Umbilical cord (tissue), 2 donors: ENCODE results near the gene TNKS1BP1. TPM values are rescaled to one million over a fixed set of nuclear protein-coding genes. Genes with fewer than 3 reads are reported as not detected.
"Not testable (repeated sequence)": the region's sequence is repeated elsewhere in the genome, so short reads cannot be mapped to it uniquely, and the experiment has no call there.

Experiments
- DNase-seq: peaks from one replicate; pipeline ENCODE4 v3.0.0-alpha.2; 2015; ENCODE audit warnings: low spot score
- total RNA-seq: library from RNA; depleted of rRNA; stranded (reverse); fragments of >200 nt; gene quantifications from one replicate; pipeline ENCODE4 v1.2.3, GENCODE V29; 2014; ENCODE audit warnings: low replicate concordance; ENCODE audit not compliant: insufficient read depth

TNKS1BP1 gene, protein sequence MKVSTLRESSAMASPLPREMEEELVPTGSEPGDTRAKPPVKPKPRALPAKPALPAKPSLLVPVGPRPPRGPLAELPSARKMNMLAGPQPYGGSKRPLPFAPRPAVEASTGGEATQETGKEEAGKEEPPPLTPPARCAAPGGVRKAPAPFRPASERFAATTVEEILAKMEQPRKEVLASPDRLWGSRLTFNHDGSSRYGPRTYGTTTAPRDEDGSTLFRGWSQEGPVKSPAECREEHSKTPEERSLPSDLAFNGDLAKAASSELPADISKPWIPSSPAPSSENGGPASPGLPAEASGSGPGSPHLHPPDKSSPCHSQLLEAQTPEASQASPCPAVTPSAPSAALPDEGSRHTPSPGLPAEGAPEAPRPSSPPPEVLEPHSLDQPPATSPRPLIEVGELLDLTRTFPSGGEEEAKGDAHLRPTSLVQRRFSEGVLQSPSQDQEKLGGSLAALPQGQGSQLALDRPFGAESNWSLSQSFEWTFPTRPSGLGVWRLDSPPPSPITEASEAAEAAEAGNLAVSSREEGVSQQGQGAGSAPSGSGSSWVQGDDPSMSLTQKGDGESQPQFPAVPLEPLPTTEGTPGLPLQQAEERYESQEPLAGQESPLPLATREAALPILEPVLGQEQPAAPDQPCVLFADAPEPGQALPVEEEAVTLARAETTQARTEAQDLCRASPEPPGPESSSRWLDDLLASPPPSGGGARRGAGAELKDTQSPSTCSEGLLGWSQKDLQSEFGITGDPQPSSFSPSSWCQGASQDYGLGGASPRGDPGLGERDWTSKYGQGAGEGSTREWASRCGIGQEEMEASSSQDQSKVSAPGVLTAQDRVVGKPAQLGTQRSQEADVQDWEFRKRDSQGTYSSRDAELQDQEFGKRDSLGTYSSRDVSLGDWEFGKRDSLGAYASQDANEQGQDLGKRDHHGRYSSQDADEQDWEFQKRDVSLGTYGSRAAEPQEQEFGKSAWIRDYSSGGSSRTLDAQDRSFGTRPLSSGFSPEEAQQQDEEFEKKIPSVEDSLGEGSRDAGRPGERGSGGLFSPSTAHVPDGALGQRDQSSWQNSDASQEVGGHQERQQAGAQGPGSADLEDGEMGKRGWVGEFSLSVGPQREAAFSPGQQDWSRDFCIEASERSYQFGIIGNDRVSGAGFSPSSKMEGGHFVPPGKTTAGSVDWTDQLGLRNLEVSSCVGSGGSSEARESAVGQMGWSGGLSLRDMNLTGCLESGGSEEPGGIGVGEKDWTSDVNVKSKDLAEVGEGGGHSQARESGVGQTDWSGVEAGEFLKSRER (N-terminal part only)
- 86.4 TPM for total RNA-seq

DNA sequence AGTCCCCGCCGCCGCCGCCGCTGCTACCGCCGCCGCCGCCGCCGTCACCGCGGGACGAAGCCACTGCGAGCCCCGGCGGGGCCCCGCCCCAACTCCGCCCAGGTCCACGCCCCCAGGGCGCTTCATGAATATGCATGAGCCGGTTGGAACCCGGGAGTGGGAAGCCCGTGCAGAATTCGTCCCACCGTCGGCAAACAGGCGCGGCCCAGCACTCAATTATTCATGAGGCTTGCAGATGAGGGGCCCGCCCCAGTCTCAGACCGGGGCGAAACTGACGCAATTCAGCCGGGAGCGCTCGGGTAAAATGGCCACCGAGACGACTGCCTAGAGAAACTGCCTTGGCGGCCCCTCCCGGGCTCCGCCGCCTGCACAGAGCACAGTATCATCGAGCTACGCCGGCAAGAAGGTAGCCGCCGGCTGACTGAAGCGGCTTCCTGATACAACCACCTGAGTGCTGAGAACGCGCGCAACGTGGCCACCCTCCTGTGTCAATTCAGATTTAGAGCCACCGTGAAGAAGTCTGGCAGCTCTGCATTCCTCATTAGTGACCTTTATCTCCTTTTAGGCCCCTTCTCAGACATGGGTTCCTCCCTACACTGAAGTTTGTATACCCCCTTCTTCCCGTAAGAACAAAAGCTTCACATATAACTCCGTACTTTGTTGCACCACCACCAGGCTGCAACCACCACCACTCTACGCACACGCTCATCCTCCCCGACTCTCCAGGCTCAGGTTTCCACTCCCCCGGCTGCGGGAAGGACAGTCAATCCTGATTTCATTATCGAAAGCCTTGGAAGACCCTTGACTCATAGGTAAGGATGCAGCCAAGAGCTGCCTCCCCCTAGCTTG is at the start of gene TNKS1BP1:
Gene TNKS1BP1 (minus strand): TSS at position 67 of the 849 bp plus-strand sequence. CDS start 3,067 bp downstream, outside the sequence.
- peak; percentile 99 for DNase-seq

DNA sequence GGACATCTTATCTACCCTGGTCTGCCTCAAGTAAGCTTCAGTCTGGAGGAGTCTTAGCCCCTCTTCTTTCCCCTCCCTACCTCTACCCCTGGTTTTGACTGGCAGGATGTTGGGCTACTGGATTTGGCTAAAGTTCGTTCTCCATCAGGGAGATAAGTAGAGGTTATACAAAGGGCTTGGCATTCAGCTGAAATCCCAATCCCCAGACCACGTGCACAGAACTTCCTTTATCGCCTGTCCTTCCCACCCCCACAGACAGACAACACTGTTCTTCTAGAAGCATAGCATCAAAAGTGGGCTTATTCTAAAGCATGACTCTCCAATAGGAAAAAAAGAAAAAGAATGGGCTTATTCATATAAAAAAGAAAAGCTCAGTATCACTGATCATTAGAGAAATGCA is 48.4 kb upstream of the TNKS1BP1 start:
- no peak for DNase-seq

- no peak for DNase-seq
Measured at GRCh38 chr11:57370941-57371340, 46.2 kb upstream of the TNKS1BP1 start.

GRCh38 chr11:57370251-57370650 is 45.5 kb upstream of the TNKS1BP1 start:
- DNase-seq: no peak

GRCh38 chr11:57368845-57369232 is 44.1 kb upstream of the TNKS1BP1 start:
- DNase-seq: no peak

DNA sequence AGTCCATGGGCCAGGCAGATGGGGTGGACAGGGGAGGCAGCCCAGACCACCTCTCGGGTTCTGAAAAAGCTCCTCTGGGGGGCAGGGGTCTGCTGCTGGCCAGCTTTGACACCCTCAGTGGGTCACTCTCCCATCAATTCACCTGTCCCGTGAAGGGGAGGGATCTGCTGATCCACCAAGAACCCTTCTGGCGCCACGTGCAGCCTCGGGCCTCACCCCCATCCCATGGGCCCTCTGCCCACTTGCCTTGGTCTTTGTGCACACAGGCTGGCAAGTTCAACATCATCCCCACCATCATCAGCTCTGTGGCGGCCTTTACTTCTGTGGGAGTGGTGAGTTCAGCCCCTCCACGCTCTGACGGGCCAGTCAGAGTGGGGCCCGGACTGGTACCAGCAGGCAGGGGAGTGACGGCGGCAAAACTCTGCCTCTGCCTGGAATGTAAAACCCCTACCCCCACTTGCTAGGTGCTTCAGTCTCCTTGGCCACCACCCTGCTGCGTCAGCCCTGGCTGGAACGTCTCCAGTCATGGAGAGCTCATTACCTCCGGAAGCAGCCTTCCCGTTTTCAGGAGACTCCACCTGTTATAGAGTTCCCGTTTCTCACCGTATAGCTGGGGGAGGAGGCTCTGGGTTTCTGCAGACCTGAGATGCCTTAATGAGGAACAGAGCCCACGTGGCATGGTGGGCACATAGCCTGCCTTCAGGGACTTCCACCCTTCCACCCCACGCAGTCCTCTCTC is 43.5 kb upstream of the TNKS1BP1 start:
- DNase-seq: no peak

DNA sequence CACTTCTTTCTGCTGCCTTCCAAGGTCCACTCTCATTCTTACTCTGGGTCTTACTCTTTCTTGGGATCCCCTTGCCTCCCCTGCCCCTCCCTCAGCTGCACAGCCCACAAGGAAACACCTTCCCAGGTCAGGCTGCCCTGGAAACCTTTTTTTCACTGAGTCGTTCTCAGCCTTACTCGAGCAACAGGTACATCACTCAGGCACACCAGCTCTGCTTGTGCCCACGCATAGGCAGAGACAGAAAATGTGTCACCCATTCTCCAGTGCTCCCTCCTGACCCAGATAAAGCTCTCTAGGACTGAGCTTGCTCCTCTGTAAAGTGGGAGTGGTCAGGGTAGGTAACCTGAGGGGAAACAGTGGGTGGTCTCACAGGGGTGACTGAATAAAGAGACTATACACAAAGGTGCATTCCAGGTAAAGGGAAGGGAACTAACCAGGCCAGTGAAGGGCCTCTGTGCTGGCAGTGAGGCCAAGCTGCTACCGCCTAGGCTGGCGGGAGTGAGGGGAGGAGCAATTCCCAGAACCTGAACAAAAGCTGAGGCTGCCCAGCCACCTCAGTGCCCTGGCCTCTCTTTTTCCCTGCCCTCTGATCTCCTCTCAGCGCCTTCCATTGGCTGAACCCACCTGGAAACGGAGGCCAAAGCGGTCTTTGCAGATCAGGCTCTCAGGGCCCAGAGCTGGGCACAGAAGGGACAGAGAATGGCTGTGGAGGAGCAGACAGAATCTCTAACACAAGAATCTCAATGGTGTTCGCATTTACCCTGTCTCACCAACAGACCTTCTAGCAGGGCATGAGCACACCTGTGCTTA is 40.3 kb upstream of the TNKS1BP1 start:
- DNase-seq: no peak

- DNase-seq: no peak
Measured at GRCh38 chr11:57363131-57364080, 38.7 kb upstream of the TNKS1BP1 start.

DNA sequence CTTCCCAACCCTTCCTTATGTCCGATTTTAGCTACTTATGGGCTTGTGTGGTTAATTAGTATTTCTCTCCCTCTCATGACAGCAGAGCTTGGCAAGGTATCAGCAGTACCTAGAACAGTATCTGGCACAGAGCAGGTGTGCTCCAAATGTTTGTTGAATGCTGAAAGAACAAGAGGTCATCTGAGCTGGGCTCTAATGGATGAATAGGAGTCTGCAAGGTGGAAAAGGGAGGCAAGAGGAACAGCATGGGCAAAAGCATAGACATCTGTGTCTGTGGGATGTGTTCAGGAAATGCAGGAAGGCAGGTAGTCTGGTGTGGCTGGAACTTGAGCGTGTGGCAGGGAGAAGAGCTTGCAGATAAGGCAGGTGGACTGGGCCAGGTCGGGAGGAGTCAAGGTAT is 37.2 kb upstream of the TNKS1BP1 start:
- no peak for DNase-seq

GRCh38 chr11:57361420-57361819 is 36.7 kb upstream of the TNKS1BP1 start:
- not testable (repeated sequence) for DNase-seq

DNA sequence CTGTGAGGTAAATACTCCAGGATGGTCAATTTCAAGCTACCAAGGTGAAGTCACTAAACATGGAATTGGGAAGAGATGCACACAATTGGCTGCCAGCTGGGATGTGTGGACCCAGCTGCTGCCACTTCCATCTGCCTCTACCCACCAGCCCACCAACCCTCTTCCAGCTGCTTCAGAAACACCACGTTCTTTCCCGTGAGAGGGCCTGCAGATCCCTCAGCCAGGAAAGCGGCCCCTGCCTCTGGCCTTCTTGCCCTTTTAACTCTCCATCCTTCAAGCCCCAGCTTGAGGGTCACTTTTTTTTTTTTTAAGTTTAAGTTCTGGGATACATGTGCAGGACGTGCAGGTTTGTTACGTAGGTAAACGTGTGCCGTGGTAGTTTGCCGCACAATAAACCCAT is 36.2 kb upstream of the TNKS1BP1 start:
- no peak for DNase-seq

DNA sequence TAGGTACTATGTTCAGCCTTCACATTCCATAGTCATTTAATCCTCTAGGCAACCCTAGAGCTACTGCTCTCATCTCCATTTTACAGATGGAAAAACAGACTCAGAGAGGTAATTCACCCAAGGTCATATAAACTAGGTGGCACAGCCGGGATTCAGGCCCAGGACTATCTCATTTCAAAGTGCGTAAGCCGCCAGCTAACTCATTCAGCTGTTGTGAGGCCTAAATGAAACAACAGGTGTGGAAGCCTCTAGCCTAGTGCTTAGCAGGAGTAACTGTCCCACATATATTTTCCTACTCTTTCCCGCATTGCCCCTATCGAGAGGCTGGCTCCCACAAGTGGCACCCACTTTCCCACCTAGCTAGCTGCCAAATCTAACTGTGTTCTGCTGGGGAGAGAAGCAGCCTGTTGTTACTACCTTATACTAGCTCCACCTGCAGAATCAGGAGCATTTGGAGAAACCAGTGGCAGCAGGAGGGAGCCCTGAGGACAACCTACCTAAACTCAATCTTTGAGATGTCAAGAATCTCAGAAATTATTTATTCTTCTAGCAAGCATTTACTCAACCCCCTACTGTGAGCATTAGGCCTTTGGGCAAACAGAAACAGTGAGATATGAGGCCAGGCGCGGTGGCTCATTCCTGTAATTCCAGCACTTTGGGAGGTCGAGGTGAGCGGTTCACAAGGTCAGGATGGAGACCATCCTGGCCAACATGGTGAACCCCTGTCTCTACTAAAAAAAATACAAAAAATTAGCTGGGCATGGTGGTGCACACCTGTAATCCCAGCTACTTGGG is 35.3 kb upstream of the TNKS1BP1 start:
- DNase-seq: no peak

- no peak for DNase-seq
Measured at GRCh38 chr11:57359396-57359795, 34.6 kb upstream of the TNKS1BP1 start.

DNA sequence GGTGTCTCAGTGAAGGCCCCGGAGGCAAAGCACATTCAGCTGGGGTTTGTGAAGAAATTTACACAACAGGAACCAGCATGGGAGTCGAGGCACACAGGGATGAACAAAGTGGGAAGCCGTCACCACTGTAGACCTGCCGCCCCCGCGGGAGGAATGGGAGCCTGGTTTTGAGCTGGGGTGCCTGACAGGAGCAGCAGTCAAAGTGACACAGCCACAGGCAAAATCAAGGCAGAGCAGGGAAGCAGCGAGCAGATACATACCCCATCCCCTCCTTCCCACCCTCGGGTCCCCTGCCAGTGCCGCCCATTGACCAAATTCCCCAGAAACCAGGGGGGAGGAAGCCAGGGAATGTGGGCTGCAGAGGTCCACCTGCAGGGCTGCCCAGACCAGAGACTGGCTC is 34.2 kb upstream of the TNKS1BP1 start:
- DNase-seq: no peak

DNA sequence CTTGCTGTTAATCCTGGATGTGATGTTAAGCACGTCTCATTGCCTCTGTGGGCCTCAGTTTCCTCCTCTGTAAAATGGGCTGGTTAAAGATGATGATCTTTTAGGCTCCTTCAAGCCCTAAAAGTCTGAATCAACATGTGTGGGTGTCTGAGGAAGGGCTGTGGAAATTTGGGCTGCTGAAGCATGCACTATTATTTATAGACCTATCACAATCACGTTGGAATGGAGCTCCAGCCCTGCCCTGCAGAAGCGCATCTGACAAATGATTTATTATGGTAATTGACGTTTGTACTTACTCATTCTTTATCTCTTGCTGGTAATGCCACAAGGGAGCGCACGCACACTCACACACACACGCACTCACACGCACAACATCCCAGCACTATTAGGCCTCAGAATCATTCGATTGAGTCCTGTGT is 33.8 kb upstream of the TNKS1BP1 start:
- peak; percentile 14 for DNase-seq

DNA sequence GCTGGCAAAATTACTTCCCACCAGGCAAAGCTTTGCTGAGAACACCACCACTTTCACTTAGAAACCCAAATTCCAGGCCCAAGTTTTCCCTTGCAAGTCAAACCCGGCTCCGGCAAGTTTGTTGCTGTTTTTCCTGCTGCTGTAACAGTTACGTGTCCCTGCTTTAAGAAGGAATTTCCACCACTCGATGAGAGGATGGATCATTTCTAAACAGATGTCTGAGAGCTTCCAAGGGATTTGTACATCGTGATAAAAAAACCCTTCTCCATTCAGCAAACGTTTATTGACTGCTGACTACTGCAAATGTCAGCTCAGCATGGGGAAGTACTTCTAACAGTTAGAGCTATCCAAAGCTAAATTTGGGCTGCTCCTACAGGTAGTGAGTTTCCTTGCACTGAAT is 33.1 kb upstream of the TNKS1BP1 start:
- peak; percentile 92 for DNase-seq

GRCh38 chr11:57357310-57357709 is 32.6 kb upstream of the TNKS1BP1 start:
- no peak for DNase-seq
